ENCODE results near the gene ADGRL1. TPM values are rescaled to one million over a fixed set of nuclear protein-coding genes. Genes with fewer than 3 reads are reported as not detected.

Gene ADGRL1
- total RNA-seq, 1 donor = 2.5 TPM

- peaks cover 79% of the 10 kb centered on the region for H3K79me2 ChIP-seq (ENCODE audit: insufficient read depth, low read length)
- H3K4me2 ChIP-seq (ENCODE audit: insufficient read depth, low read length) = no peak overlapping the region
- DNase-seq (ENCODE audit: insufficient read length, low spot score, missing footprints) = peak; percentile 6
- no peak overlapping the region for H3K27ac ChIP-seq (ENCODE audit: low read depth, low read length)
- H4K20me1 ChIP-seq (ENCODE audit: insufficient read depth, low read length) = peaks cover 11% of the 10 kb centered on the region
- TF ChIP-seq CTCF (IDR thresholded peaks at IDR 0.05; ENCODE audit: extremely low read depth, low read depth, low read length) = no peak
- no peaks in the 10 kb centered on the region for H3K27me3 ChIP-seq (ENCODE audit: insufficient read depth, low read length)
- H3K4me3 ChIP-seq (ENCODE audit: insufficient read depth, low read length) = no peak overlapping the region
- no peak overlapping the region for H2AFZ ChIP-seq (ENCODE audit: low read length)
- H3K36me3 ChIP-seq (ENCODE audit: insufficient read depth, low read length) = peaks cover 13% of the 10 kb centered on the region
- no peaks in the 10 kb centered on the region for H3K9me3 ChIP-seq (ENCODE audit: low read depth, low read length)
- peaks cover 30% of the 10 kb centered on the region for H3K4me1 ChIP-seq (ENCODE audit: insufficient read depth, low read length)
These were observed 94.5 kb downstream of the ADGRL1 start for GRCh38 chr19:14111486-14111885.

DNA sequence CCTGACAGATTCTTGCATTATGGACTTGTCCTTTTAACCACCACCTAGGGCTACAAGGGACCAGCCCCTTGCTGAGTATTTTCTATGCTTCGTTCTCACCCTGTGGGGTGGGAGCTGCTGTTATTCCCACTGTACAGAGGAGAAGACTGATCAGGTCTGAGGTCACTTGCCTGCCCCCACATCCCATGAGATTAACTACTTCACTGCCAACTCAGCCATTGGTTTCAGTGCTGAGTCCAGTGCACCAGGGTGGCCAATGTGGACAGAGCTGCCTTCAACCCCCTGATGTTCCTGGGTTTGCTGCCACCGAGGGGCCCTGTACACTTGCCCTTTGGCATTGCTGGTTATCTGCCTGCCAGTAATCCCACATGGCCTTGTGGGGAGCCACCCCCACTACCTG is 95.3 kb downstream of the ADGRL1 start:
- H3K4me1 ChIP-seq (ENCODE audit: insufficient read depth, low read length) = peaks cover 22% of the 10 kb centered on the region
- H4K20me1 ChIP-seq (ENCODE audit: insufficient read depth, low read length) = peaks cover 4% of the 10 kb centered on the region
- no peak overlapping the region for H2AFZ ChIP-seq (ENCODE audit: low read length)
- no peak overlapping the region for H3K4me3 ChIP-seq (ENCODE audit: insufficient read depth, low read length)
- no peaks in the 10 kb centered on the region for H3K9me3 ChIP-seq (ENCODE audit: low read depth, low read length)
- peaks cover 18% of the 10 kb centered on the region for H3K36me3 ChIP-seq (ENCODE audit: insufficient read depth, low read length)
- H3K4me2 ChIP-seq (ENCODE audit: insufficient read depth, low read length) = no peak overlapping the region
- peaks cover 71% of the 10 kb centered on the region for H3K79me2 ChIP-seq (ENCODE audit: insufficient read depth, low read length)
- no peak for TF ChIP-seq CTCF (IDR thresholded peaks at IDR 0.05; ENCODE audit: extremely low read depth, low read depth, low read length)
- DNase-seq (ENCODE audit: insufficient read length, low spot score, missing footprints) = peak; percentile 56
- no peak overlapping the region for H3K27ac ChIP-seq (ENCODE audit: low read depth, low read length)
- H3K27me3 ChIP-seq (ENCODE audit: insufficient read depth, low read length) = no peaks in the 10 kb centered on the region

DNA sequence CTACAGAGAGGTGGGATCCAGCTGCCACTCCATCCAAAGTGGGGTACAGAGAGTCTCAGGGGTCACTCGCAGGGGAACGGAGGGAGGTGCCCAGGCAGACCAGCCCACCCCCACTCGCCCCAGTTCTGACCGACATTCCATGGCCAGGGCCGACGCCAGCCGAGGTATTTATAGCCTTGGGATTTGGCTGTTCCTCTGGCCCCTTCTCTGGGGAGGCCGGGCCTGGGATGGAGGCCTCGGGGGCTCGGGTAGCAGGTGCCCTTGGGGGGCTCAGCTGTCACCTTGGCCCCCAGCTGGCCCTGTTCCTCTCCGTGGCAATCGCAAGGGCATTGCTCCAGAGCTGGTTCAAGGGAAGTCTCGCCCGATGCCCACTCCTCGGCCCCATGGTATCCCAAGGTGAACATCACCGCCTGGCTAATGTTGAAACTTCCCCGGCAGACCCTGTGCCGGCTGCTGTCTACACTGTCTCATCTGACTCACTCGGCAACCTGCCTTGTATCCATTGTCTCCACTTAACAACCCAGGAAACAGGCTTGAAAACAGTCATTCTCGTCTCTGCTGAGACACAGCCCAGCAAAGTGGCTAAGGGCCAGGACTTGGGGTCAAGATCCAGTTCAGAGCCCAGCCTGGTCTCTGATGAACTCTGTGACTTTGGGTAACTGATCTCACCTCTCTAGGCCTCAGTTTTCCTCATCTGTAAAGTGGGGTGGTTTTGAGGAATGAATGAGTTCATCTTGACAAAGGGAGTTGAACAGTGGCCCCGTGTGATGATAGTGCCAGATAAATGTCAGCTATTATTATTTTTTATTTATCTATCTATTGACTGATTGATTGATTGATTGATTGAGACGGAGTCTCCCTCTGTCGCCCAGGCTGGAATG is 98.1 kb downstream of the ADGRL1 start:
- Histone ChIP-seq H3K4me1 (ENCODE audit: insufficient read depth, low read length) (peaks cover 7% of the 10 kb centered on the region), H2AFZ (ENCODE audit: low read length) (no peak overlapping the region), H3K79me2 (ENCODE audit: insufficient read depth, low read length) (peaks cover 43% of the 10 kb centered on the region), H3K27ac (ENCODE audit: low read depth, low read length) (peak overlapping the region; percentile 65), H4K20me1 (ENCODE audit: insufficient read depth, low read length) (peaks cover 4% of the 10 kb centered on the region), H3K4me3 (ENCODE audit: insufficient read depth, low read length) (no peak overlapping the region), H3K9me3 (ENCODE audit: low read depth, low read length) (no peaks in the 10 kb centered on the region), H3K36me3 (ENCODE audit: insufficient read depth, low read length) (peaks cover 31% of the 10 kb centered on the region), H3K4me2 (ENCODE audit: insufficient read depth, low read length) (no peak overlapping the region), H3K27me3 (ENCODE audit: insufficient read depth, low read length) (no peaks in the 10 kb centered on the region)
- DNase-seq (ENCODE audit: insufficient read length, low spot score, missing footprints) = peak; percentile 90
- no peak for TF ChIP-seq CTCF (IDR thresholded peaks at IDR 0.05; ENCODE audit: extremely low read depth, low read depth, low read length)

DNA sequence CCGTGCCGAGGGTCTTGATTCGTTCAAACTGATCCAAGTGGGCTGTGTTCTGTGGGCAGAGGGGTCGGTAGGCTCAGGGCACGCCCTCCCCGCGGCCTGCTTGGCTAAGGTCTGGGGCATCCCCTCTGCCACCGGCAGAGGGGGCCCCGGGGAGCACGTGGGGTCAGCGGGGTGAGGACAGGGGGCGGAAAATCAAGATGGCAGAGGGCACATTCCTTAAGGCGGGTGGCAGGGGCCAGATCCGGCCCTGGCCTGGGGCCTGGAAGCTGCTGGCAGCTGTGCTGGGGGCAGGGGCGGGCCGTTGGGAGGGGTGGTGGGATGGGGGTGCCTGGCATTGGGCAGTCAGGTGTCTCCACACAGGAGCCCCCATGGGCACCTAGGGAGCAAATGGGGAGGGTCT is 99.1 kb downstream of the ADGRL1 start:
- Histone ChIP-seq H4K20me1 (ENCODE audit: insufficient read depth, low read length) (peaks cover 4% of the 10 kb centered on the region), H3K36me3 (ENCODE audit: insufficient read depth, low read length) (peaks cover 40% of the 10 kb centered on the region), H3K4me3 (ENCODE audit: insufficient read depth, low read length) (no peak overlapping the region), H3K79me2 (ENCODE audit: insufficient read depth, low read length) (peaks cover 33% of the 10 kb centered on the region), H3K27ac (ENCODE audit: low read depth, low read length) (peak overlapping the region; percentile 65), H3K9me3 (ENCODE audit: low read depth, low read length) (no peaks in the 10 kb centered on the region), H2AFZ (ENCODE audit: low read length) (no peak overlapping the region), H3K27me3 (ENCODE audit: insufficient read depth, low read length) (no peaks in the 10 kb centered on the region), H3K4me2 (ENCODE audit: insufficient read depth, low read length) (no peak overlapping the region), H3K4me1 (ENCODE audit: insufficient read depth, low read length) (peaks cover 10% of the 10 kb centered on the region)
- TF ChIP-seq CTCF (IDR thresholded peaks at IDR 0.05; ENCODE audit: extremely low read depth, low read depth, low read length) = no peak
- DNase-seq (ENCODE audit: insufficient read length, low spot score, missing footprints) = peak; percentile 27
